ENCODE results near the gene KIAA1755. TPM values are rescaled to one million over a fixed set of nuclear protein-coding genes. Genes with fewer than 3 reads are reported as not detected.

The KIAA1755 gene
- total RNA-seq, 4 donors from 2014 or later, result 0.12 to 3.4 (median 0.39) TPM

- H3K9me3 ChIP-seq, result no peaks in the 10 kb centered on the region
- no peak overlapping the region for H3K4me3 ChIP-seq
- H3K27ac ChIP-seq, result no peak overlapping the region
- no peak for DNase-seq
- WGBS, 2 donors, result 86% methylated on average over 4 of the region's 4 CpGs
- intact Hi-C loops (cut with DNase I), result no loop called here
- TF ChIP-seq POLR2A (IDR thresholded peaks at IDR 0.05) (no peak), CTCF (IDR thresholded peaks at IDR 0.05) (no peak)
- no peaks in the 10 kb centered on the region for H3K36me3 ChIP-seq
- peaks cover 0 to 16% (median 3%) of the 10 kb centered on the region in 3 donors for H3K4me1 ChIP-seq
- no peaks in the 10 kb centered on the region for H3K27me3 ChIP-seq
These were observed 82.0 kb downstream of the KIAA1755 start for GRCh38 chr20:38178581-38178980.

- no peak overlapping the region for H3K4me3 ChIP-seq
- no peaks in the 10 kb centered on the region for H3K27me3 ChIP-seq
- H3K27ac ChIP-seq, result no peak overlapping the region
- no peaks in the 10 kb centered on the region for H3K36me3 ChIP-seq
- TF ChIP-seq CTCF (IDR thresholded peaks at IDR 0.05), result no peak
- no peaks in the 10 kb centered on the region for H3K9me3 ChIP-seq
- intact Hi-C loops (cut with DNase I), result no loop called here
- DNase-seq, result no peak
- WGBS, 2 donors, result 77 to 89% methylated on average over 7 to 8 of the region's 8 CpGs
- peaks cover 0 to 19% (median 8%) of the 10 kb centered on the region in 3 donors for H3K4me1 ChIP-seq
These were observed 82.5 kb downstream of the KIAA1755 start for GRCh38 chr20:38178065-38178491.

- Histone ChIP-seq H3K4me3 (no peak overlapping the region), H3K36me3 (no peaks in the 10 kb centered on the region), H3K27ac (no peak overlapping the region), H3K4me1 (peaks cover 0 to 26% (median 8%) of the 10 kb centered on the region in 3 donors), H3K9me3 (no peaks in the 10 kb centered on the region), H3K27me3 (no peaks in the 10 kb centered on the region)
- intact Hi-C loops (cut with DNase I), result no loop called here
- WGBS, 2 donors, result 83 to 90% methylated on average over 9 of the region's 9 CpGs
- TF ChIP-seq POLR2A (IDR thresholded peaks at IDR 0.05), result no peak
- TF ChIP-seq CTCF (IDR thresholded peaks at IDR 0.05), result no peak
- DNase-seq, result no peak
These were observed 83.3 kb downstream of the KIAA1755 start for GRCh38 chr20:38177201-38177600.

GRCh38 chr20:38175304-38176180, 85.0 kb downstream of the KIAA1755 start:
- Histone ChIP-seq H3K36me3 (no peaks in the 10 kb centered on the region), H3K27ac (no peak overlapping the region), H3K27me3 (no peaks in the 10 kb centered on the region), H3K4me1 (peaks cover 0 to 25% (median 8%) of the 10 kb centered on the region in 3 donors), H3K4me3 (no peak overlapping the region), H3K9me3 (no peaks in the 10 kb centered on the region)
- TF ChIP-seq POLR2A (IDR thresholded peaks at IDR 0.05) (no peak), CTCF (IDR thresholded peaks at IDR 0.05) (no peak)
- DNase-seq, result no peak
- 63 to 80% methylated on average over 15 to 16 of the region's 16 CpGs for WGBS, 2 donors
- intact Hi-C loops (cut with DNase I), result no loop called here
